Measurements from ENCODE around the gene DHRSX. TPM values are rescaled to one million over a fixed set of nuclear protein-coding genes. Genes with fewer than 3 reads are reported as not detected.

The DHRSX gene
- total and polyA plus RNA-seq, 2 of the 13 experiments (the other 11 are each of a cell fraction or from before 2014, with no cell fraction given) = 15.5 to 24.3 TPM

- TF ChIP-seq ARID5B (CRISPR knock-in tag; IDR thresholded peaks at IDR 0.05) (peak; percentile 51), SP5 (CRISPR knock-in tag; IDR thresholded peaks at IDR 0.05; ENCODE audit: borderline replicate concordance, low read depth) (peak; percentile 59; the same call in 1 of the 2 replicates), SOX5 (CRISPR knock-in tag; IDR thresholded peaks at IDR 0.05; ENCODE audit: borderline replicate concordance) (peak; percentile 55; the same call in 1 of the 2 replicates), HDAC2 (CRISPR knock-in tag; IDR thresholded peaks at IDR 0.05) (peak; percentile 37; the same call in 1 of the 2 replicates), ZHX2 (IDR thresholded peaks at IDR 0.05; ENCODE audit: low read depth) (peak; percentile 44; the same call in 1 of the 2 replicates), ZHX2 (CRISPR knock-in tag; IDR thresholded peaks at IDR 0.05; ENCODE audit: borderline replicate concordance) (no peak), RAD21 (CRISPR knock-in tag; IDR thresholded peaks at IDR 0.05) (peak; percentile 64), ZFP41 (CRISPR knock-in tag; IDR thresholded peaks at IDR 0.05; ENCODE audit: borderline replicate concordance) (no peak), ATF5 (CRISPR knock-in tag; IDR thresholded peaks at IDR 0.05; ENCODE audit: low read depth) (no peak), MAFG (CRISPR knock-in tag; IDR thresholded peaks at IDR 0.05) (peak; percentile 96), ZNF574 (CRISPR knock-in tag; IDR thresholded peaks at IDR 0.05) (0 out of 2 replicates have a peak, but pooled peaks have one; percentile 18), ZNF350 (CRISPR knock-in tag; IDR thresholded peaks at IDR 0.05; ENCODE audit: borderline replicate concordance, low read depth) (no peak), TOE1 (CRISPR knock-in tag; IDR thresholded peaks at IDR 0.05) (no peak)
These were observed 108.7 kb downstream of the DHRSX start (continued) for GRCh38 chrX:2391869-2392606.

Data from HepG2 (cell line).